Neural cell (in vitro differentiated cells): Measurements from ENCODE around the gene KRT83. TPM values are rescaled to one million over a fixed set of nuclear protein-coding genes. Genes with fewer than 3 reads are reported as not detected.

Experiments used
- H2AFZ ChIP-seq: fragments of 200-600, 300-800 bp; sonication (generic), shearing (Covaris generic); 2 replicates; pipeline ENCODE4 v1.6.0; 2014; ENCODE audit warnings: low read depth, mild to moderate bottlenecking, antibody characterized with exemption, low read length, moderate library complexity
- H3F3A ChIP-seq: fragments of 200-600 bp; shearing (Covaris generic); 2 replicates; pipeline ENCODE4 v1.6.1; 2016; ENCODE audit warnings: mild to moderate bottlenecking, moderate library complexity, mixed read lengths, antibody characterized with exemption, low read length; ENCODE audit not compliant: insufficient read depth, poor library complexity, severe bottlenecking
- H3K27ac ChIP-seq: fragments of 200-600, 300-800 bp; sonication (generic), shearing (Covaris generic); 2 replicates; pipeline ENCODE4 v1.5.1; 2014; ENCODE audit warnings: mild to moderate bottlenecking, low read length, moderate library complexity
- H3K27me3 ChIP-seq: fragments of 300-800, 200-600 bp; sonication (generic), shearing (Covaris generic); 2 replicates; pipeline ENCODE4 v1.6.0; 2014; ENCODE audit warnings: mild to moderate bottlenecking, low read depth, low read length, moderate library complexity; ENCODE audit not compliant: insufficient read depth
- H3K36me3 ChIP-seq: fragments of 300-800, 200-600 bp; sonication (generic), shearing (Covaris generic); 2 replicates; pipeline ENCODE4 v1.5.1; 2014; ENCODE audit warnings: mild to moderate bottlenecking, antibody characterized with exemption, low read length, moderate library complexity; ENCODE audit not compliant: insufficient read depth
- H3K4me2 ChIP-seq: fragments of 300-800, 200-600 bp; sonication (generic), shearing (Covaris generic); 2 replicates; pipeline ENCODE4 v1.6.0; 2014; ENCODE audit warnings: mild to moderate bottlenecking, low read length
- H3K4me3 ChIP-seq: fragments of 300-800, 200-600 bp; sonication (generic), shearing (Covaris generic); 2 replicates; pipeline ENCODE4 v1.5.1; 2014; ENCODE audit warnings: mild to moderate bottlenecking, low read length, moderate library complexity
- H3K79me2 ChIP-seq: fragments of 200-600 bp; shearing (Covaris generic); replicated peaks from 2 replicates; pipeline ENCODE4 v1.6.0; 2014; ENCODE audit warnings: mild to moderate bottlenecking, low read length, moderate library complexity; ENCODE audit not compliant: insufficient read depth
- H3K9ac ChIP-seq: fragments of 300-800, 200-600 bp; sonication (generic), shearing (Covaris generic); 2 replicates; pipeline ENCODE4 v1.6.1; 2016; ENCODE audit warnings: mild to moderate bottlenecking, low read length, mixed read lengths
- H3K9me2 ChIP-seq: fragments of 200-600 bp; shearing (Covaris generic); 2 replicates; pipeline ENCODE4 v1.6.1; 2016; ENCODE audit warnings: mild to moderate bottlenecking, low read length, mixed read lengths; ENCODE audit not compliant: insufficient read depth
- H3K9me3 ChIP-seq: fragments of 200-600, 300-800 bp; sonication (generic), shearing (Covaris generic); 2 replicates; pipeline ENCODE4 v1.6.1; 2016; ENCODE audit warnings: mild to moderate bottlenecking, mixed run types, low read length, moderate library complexity, mixed read lengths
- H4K20me1 ChIP-seq: fragments of 200-600 bp; shearing (Covaris generic); 2 replicates; pipeline ENCODE4 v1.6.1; 2016; ENCODE audit warnings: mild to moderate bottlenecking, mixed run types; ENCODE audit not compliant: insufficient read depth
- CTCF ChIP-seq: fragments of 450-650 bp; IDR thresholded peaks from 2 replicates; pipeline ENCODE4 v1.5.1; 2014; ENCODE audit warnings: antibody characterized with exemption, mild to moderate bottlenecking, moderate library complexity; ENCODE audit not compliant: poor library complexity, severe bottlenecking
- EP300 ChIP-seq: fragments of 450-650 bp; conservative IDR thresholded peaks from 2 replicates; pipeline ENCODE4 v1.6.1; 2014; ENCODE audit warnings: antibody characterized with exemption, mild to moderate bottlenecking, moderate library complexity; ENCODE audit not compliant: poor library complexity, severe bottlenecking
- EZH2 ChIP-seq: fragments of 200-600, 300-800 bp; shearing (Covaris generic), sonication (generic); IDR thresholded peaks from 2 replicates; pipeline ENCODE4 v1.6.1; 2014; ENCODE audit warnings: antibody characterized with exemption, low read length, borderline replicate concordance, mild to moderate bottlenecking; ENCODE audit not compliant: insufficient read depth, poor library complexity, severe bottlenecking
- MXI1 ChIP-seq: fragments of 450-650 bp; conservative IDR thresholded peaks from 2 replicates; pipeline ENCODE4 v1.6.1; 2014; ENCODE audit warnings: antibody characterized with exemption, mild to moderate bottlenecking; ENCODE audit not compliant: poor library complexity, severe bottlenecking
- POLR2AphosphoS5 ChIP-seq: IDR thresholded peaks from 2 replicates; pipeline ENCODE4 v1.6.1; 2012
- RAD21 ChIP-seq: fragments of 450-650 bp; conservative IDR thresholded peaks from 2 replicates; pipeline ENCODE4 v1.6.1; 2014; ENCODE audit warnings: antibody characterized with exemption, mild to moderate bottlenecking, moderate library complexity
- REST ChIP-seq: IDR thresholded peaks from 2 replicates; pipeline ENCODE4 v1.6.1; 2012; ENCODE audit warnings: borderline replicate concordance
- SMC3 ChIP-seq: fragments of 450-650 bp; conservative IDR thresholded peaks from 2 replicates; pipeline ENCODE4 v1.6.1; 2014; ENCODE audit warnings: antibody characterized with exemption, mild to moderate bottlenecking, moderate library complexity; ENCODE audit not compliant: poor library complexity
- TAF1 ChIP-seq: IDR thresholded peaks from 2 replicates; pipeline ENCODE4 v1.6.1; 2012; ENCODE audit warnings: low read depth
- polyA plus RNA-seq: library from polyadenylated mRNA; depleted of rRNA; stranded (reverse); fragments of >200 nt; gene quantifications from 2 replicates; pipeline ENCODE4 v1.2.3, GENCODE V29; 2014

The KRT83 gene
- polyA plus RNA-seq, 1 donor from 2014 or later, result not detected

- no peak overlapping the region for H3K9ac ChIP-seq
- H3K79me2 ChIP-seq, result no peaks in the 10 kb centered on the region
- no peak overlapping the region for H3K27ac ChIP-seq
- no peaks in the 10 kb centered on the region for H3K9me3 ChIP-seq
- H3K27me3 ChIP-seq, result no peaks in the 10 kb centered on the region
- H4K20me1 ChIP-seq, result no peaks in the 10 kb centered on the region
- H3K4me3 ChIP-seq, result no peak overlapping the region
- TF ChIP-seq MXI1 (no peak), REST (no peak), EP300 (no peak), EZH2 (no peak), TAF1 (no peak), POLR2AphosphoS5 (no peak), SMC3 (no peak), RAD21 (no peak), CTCF (no peak)
- H3K36me3 ChIP-seq, result no peaks in the 10 kb centered on the region
- H2AFZ ChIP-seq, result no peak overlapping the region
- H3K9me2 ChIP-seq, result no peaks in the 10 kb centered on the region
- H3F3A ChIP-seq, result no peaks in the 10 kb centered on the region
- H3K4me2 ChIP-seq, result no peak overlapping the region
Measured at GRCh38 chr12:52369211-52369610, 48.0 kb upstream of the KRT83 start.

GRCh38 chr12:52368508-52368907, 47.3 kb upstream of the KRT83 start:
- Histone ChIP-seq H3K27me3 (no peaks in the 10 kb centered on the region), H3K79me2 (no peaks in the 10 kb centered on the region), H3K9me3 (no peaks in the 10 kb centered on the region), H2AFZ (no peak overlapping the region), H3K4me2 (no peak overlapping the region), H3K36me3 (no peaks in the 10 kb centered on the region), H3K4me3 (no peak overlapping the region), H3F3A (no peaks in the 10 kb centered on the region), H3K9ac (no peak overlapping the region), H3K9me2 (no peaks in the 10 kb centered on the region), H3K27ac (no peak overlapping the region), H4K20me1 (no peaks in the 10 kb centered on the region)
- no peak for TF ChIP-seq CTCF
- no peak for TF ChIP-seq REST
- TF ChIP-seq POLR2AphosphoS5, result no peak
- no peak for TF ChIP-seq EZH2
- no peak for TF ChIP-seq MXI1
- TF ChIP-seq RAD21, result no peak
- no peak for TF ChIP-seq SMC3
- TF ChIP-seq EP300, result no peak
- no peak for TF ChIP-seq TAF1
